HG02852 (cell line): ENCODE data around the gene FMNL2.

Experiments
- ATAC-seq: cut with Tn5 transposase; IDR thresholded peaks from one replicate; pipeline ENCODE4 v1.9.1; 2021; ENCODE audit warnings: mild to moderate bottlenecking, moderate library complexity; ENCODE audit not compliant: unreplicated experiment

The FMNL2 gene

GRCh38 chr2:152683400-152683799, 348.4 kb downstream of the FMNL2 start:
- no peak for ATAC-seq

GRCh38 chr2:152686321-152686720, 351.3 kb downstream of the FMNL2 start:
- no peak for ATAC-seq

- peak; percentile 94 for ATAC-seq
These were observed 358.1 kb downstream of the FMNL2 start for GRCh38 chr2:152693033-152693432.

- peak; percentile 46 for ATAC-seq
These were observed 359.2 kb downstream of the FMNL2 start for GRCh38 chr2:152694161-152694661.

- no peak for ATAC-seq
These were observed 360.8 kb downstream of the FMNL2 start for GRCh38 chr2:152695763-152696162.

- ATAC-seq: no peak
These were observed 361.5 kb downstream of the FMNL2 start for GRCh38 chr2:152696476-152696875.
